Pancreas (tissue), 10 donors: ENCODE results near the gene IGLON5. TPM values are rescaled to one million over a fixed set of nuclear protein-coding genes. Genes with fewer than 3 reads are reported as not detected.

Experiments
- ATAC-seq, 4 donors: fragments of 200-7000 bp; cut with Tn5 transposase; one replicate each; pipeline versions ENCODE4 v1.8.0 to v1.9.1; 2020; ENCODE audit warnings: mild to moderate bottlenecking in 4 of 4, moderate library complexity in 4 of 4
- DNase-seq, 6 donors: peaks; one replicate each; pipeline ENCODE4 v3.0.0-alpha.2; 2020
- FAIRE-seq: peaks from 2 replicates; lab custom pipeline; 2012; peaks lifted over from hg19 to GRCh38; lab: Jason Lieb, UNC
- H3K27ac ChIP-seq, 4 donors: fragments of 200-600 bp; sonication (generic); 1 replicate in 3 of 4; 2 replicates in 1 of 4; pipeline versions ENCODE4 v1.5.0 to v1.8.0; 2020
- H3K27me3 ChIP-seq, 4 donors: fragments of 200-600 bp; one replicate each; pipeline ENCODE4 v1.8.0; 2021
- H3K36me3 ChIP-seq, 3 donors: fragments of 200-600 bp; sonication (generic) in 1 of 3; one replicate each; pipeline versions ENCODE4 v1.5.0 to v1.8.0; 2020 to 2021
- H3K4me1 ChIP-seq, 3 donors: fragments of 200-600 bp; one replicate each; pipeline ENCODE4 v1.8.0; 2021
- H3K4me3 ChIP-seq, 4 donors: fragments of 200-600 bp; sonication (generic) in 2 of 4; one replicate each; pipeline versions ENCODE4 v1.5.0 to v1.8.0; 2020 to 2021
- H3K9me3 ChIP-seq, 4 donors: fragments of 200-600 bp; one replicate each; pipeline ENCODE4 v1.8.0; 2021
- CTCF ChIP-seq, 4 donors: fragments of 200-600 bp; sonication (generic) in 3 of 4; IDR thresholded peaks; one replicate each; pipeline versions ENCODE4 v1.5.0 to v1.8.0; 2021; ENCODE audit warnings: antibody characterized with exemption in 4 of 4
- WGBS, 2 donors: extraction: QIAGEN DNeasy Blood & Tissue Kit; methylation state at CpG; one replicate each; pipeline ENCODE4 v1.1.7; 2013; 5-methylcytosine and 5-hydroxymethylcytosine counted together
- intact Hi-C, 3 donors: fragments of 100-400 bp; cut with DNase I; formaldehyde crosslinking; loops; one replicate each; pipeline versions ENCODE4 v1.11.1 to v1.14.2; 2022
- polyA plus RNA-seq, 2 donors: library from polyadenylated mRNA; stranded (reverse); fragments of 200-250 nt; gene quantifications; one replicate each; pipeline ENCODE4 v1.2.3, GENCODE V29; 2013
- total RNA-seq, 6 donors: library from RNA; stranded (reverse); fragmentation: NEBNext Ultra II Directional in 4 of 6; extraction: Animal tissue kit (Norgen Biotek cat#: 25700) in 4 of 6; gene quantifications; one replicate each; pipeline versions ENCODE4 v1.2.1 to v1.2.4, GENCODE V29; 2021 to 2023
- donor health status: healthy with polysubstance abuse.
- donor health status: DM: no; HTN: no; CAD: no; lungs with moderate emphysema.
- donor health status: DM: no; HTN: no; CAD: no.
- donor health status: control.
- donor health status: control.
- donor health status: Bipolar disorder and iron deficiency.
- donor health status: DM: yes; HTN: yes; CAD: no.
- donor health status: DM: no; HTN: no; CAD: no.
- donor health status: DM: no; HTN: no; CAD: no.
- donor health status: DM: yes; HTN: yes; CAD: no.

The IGLON5 gene
- total and polyA plus RNA-seq, 8 donors, result 0.06 to 0.09 (median 0.07) TPM; not detected in 4

DNA sequence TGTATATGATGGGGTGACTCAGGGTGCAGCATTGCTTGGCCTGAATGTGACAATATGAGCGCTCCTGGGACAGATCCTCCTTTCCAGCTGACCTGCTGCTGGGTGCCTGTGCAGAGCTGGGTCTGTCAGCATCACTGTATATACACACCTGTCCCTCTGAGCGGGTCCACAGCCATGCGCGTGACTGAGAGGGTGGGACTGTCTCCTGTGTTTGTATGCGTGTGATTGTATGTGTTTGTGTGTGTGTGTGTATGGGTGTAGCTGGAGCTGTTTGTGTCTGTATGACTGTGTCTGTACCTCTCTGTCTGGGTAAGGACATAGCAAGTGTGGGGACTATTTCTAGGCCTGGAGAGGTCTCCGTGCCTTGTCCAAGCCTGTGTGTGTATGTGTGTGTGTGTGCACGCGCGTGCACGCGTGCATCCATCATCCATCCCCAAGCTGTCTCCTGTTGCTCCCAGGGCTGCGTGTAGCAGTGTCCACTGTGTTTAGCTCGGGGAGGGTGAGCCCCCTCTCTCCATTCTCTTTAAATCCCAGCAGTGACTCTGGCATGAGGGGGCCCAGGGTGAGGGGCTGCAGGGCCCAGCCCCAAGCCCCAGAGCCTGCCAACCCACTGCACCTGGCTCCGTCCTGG is 8.3 kb downstream of the IGLON5 start:
- Histone ChIP-seq H3K4me3 (no peak overlapping the region), H3K36me3 (no peaks in the 10 kb centered on the region), H3K27ac (no peak overlapping the region), H3K27me3 (no peaks in the 10 kb centered on the region), H3K9me3 (no peaks in the 10 kb centered on the region), H3K4me1 (no peaks in the 10 kb centered on the region)
- ATAC-seq (no peak), FAIRE-seq (no peak), DNase-seq (no peak)
- WGBS, 2 donors, result 63% methylated on average over 14 of the region's 14 CpGs
- TF ChIP-seq CTCF (IDR thresholded peaks at IDR 0.05), result no peak
- intact Hi-C loops, result no loop called here

GRCh38 chr19:51320280-51320657 is 8.8 kb downstream of the IGLON5 start:
- Histone ChIP-seq H3K27ac (no peak overlapping the region), H3K36me3 (no peaks in the 10 kb centered on the region), H3K9me3 (no peaks in the 10 kb centered on the region), H3K27me3 (no peaks in the 10 kb centered on the region), H3K4me3 (no peak overlapping the region), H3K4me1 (no peaks in the 10 kb centered on the region)
- TF ChIP-seq CTCF (IDR thresholded peaks at IDR 0.05), result no peak
- 2 to 7% methylated on average over 14 of the region's 14 CpGs for WGBS, 2 donors
- FAIRE-seq (no peak), ATAC-seq (peak in 2 of 4 donors; percentile 21 to 36), DNase-seq (peak in 1 of 6 donors; percentile 42)
- intact Hi-C loops, result no loop called here

DNA sequence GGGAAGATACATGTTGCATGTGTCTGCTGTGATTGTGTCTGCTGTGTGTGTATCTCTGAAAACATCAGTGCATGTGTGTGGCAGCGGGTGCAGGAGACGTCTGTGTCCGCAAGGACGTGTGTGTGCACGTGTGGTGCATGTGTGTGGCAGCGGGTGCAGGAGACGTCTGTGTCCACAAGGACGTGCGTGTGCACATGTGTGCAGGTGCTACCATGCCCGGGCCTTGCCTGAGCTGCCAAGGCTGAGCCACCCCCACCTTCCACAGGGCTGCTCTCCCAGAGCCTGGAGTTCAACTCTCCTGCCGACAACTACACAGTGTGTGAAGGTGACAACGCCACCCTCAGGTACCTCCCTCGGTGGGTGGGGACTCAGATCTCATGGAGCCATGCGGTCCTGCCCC is 10.4 kb downstream of the IGLON5 start:
- Histone ChIP-seq H3K4me3 (no peak overlapping the region), H3K36me3 (no peaks in the 10 kb centered on the region), H3K27ac (no peak overlapping the region), H3K4me1 (no peaks in the 10 kb centered on the region), H3K9me3 (no peaks in the 10 kb centered on the region), H3K27me3 (no peaks in the 10 kb centered on the region)
- ATAC-seq (no peak), DNase-seq (no peak), FAIRE-seq (no peak)
- 44 to 50% methylated on average over 14 of the region's 14 CpGs for WGBS, 2 donors
- TF ChIP-seq CTCF (IDR thresholded peaks at IDR 0.05), result no peak
- intact Hi-C loops, result no loop called here

DNA sequence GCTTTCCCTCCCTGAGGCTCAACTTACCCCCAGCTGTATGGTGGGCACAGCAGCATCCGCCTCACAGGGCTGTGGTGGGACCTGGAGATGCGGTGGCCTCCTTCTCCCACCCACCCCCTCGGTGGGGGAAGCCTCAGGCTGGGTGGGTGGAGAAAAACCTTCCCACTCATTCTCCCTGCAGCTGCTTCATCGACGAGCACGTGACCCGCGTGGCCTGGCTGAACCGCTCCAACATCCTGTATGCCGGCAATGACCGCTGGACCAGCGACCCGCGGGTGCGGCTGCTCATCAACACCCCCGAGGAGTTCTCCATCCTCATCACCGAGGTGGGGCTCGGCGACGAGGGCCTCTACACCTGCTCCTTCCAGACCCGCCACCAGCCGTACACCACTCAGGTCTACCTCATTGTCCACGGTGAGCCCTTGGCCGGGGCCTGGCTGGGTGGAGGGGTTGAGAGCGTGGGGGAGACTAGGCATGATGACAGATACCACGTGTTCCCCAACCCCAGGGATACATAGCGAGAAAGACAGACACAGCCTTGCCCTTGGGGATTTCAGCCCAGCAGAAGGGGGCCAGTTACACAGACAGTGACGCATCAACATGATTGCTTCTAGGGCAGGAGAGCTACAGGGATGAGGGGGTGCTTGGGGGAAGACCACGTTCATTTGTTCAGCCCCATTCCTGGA is 12.2 kb downstream of the IGLON5 start:
- intact Hi-C loops, result no loop called here
- Histone ChIP-seq H3K27me3 (peaks cover 0 to 10% (median 3%) of the 10 kb centered on the region in 4 donors), H3K27ac (no peak overlapping the region), H3K4me3 (no peak overlapping the region), H3K9me3 (no peaks in the 10 kb centered on the region), H3K4me1 (peaks cover 0 to 4% (median 0%) of the 10 kb centered on the region in 3 donors), H3K36me3 (no peaks in the 10 kb centered on the region)
- no peak for ATAC-seq
- 54 to 69% methylated on average over 29 of the region's 29 CpGs for WGBS, 2 donors
- no peak for FAIRE-seq
- no peak for DNase-seq
- no peak for TF ChIP-seq CTCF (IDR thresholded peaks at IDR 0.05)

GRCh38 chr19:51324167-51324481 is 12.7 kb downstream of the IGLON5 start:
- FAIRE-seq (no peak), DNase-seq (no peak), ATAC-seq (no peak)
- Histone ChIP-seq H3K4me1 (peaks cover 0 to 4% (median 0%) of the 10 kb centered on the region in 3 donors), H3K4me3 (no peak overlapping the region), H3K9me3 (no peaks in the 10 kb centered on the region), H3K27me3 (peaks cover 0 to 13% (median 3%) of the 10 kb centered on the region in 4 donors), H3K27ac (no peak overlapping the region), H3K36me3 (no peaks in the 10 kb centered on the region)
- TF ChIP-seq CTCF (IDR thresholded peaks at IDR 0.05), result no peak
- intact Hi-C loops, result no loop called here
- 48 to 56% methylated on average over 6 of the region's 6 CpGs for WGBS, 2 donors
